Nephron (organoid): ENCODE measurements around the gene NNT.
A peak's percentile ranks its signal among the peaks of the same experiment; 100 is the strongest.
"Not testable (repeated sequence)": the region's sequence is repeated elsewhere in the genome, so short reads cannot be mapped to it uniquely, and the experiment has no call there.

Experiments used
- H3K27ac Mint-ChIP-seq, 3 experiments: 2 replicates each; pipeline ENCODE4 v1.8.0; 2020; ENCODE audit warnings: mixed read lengths in 3 of 3, mild to moderate bottlenecking in 2 of 3, moderate library complexity in 1 of 3
- H3K27me3 Mint-ChIP-seq: 2 replicates; pipeline ENCODE4 v1.8.0; 2021; ENCODE audit warnings: low read depth, mild to moderate bottlenecking, moderate library complexity, mixed read lengths
- H3K36me3 Mint-ChIP-seq: 2 replicates; pipeline ENCODE4 v1.8.0; 2020; ENCODE audit warnings: low read depth, mixed read lengths
- H3K4me1 Mint-ChIP-seq: 2 replicates; pipeline ENCODE4 v1.8.0; 2020; ENCODE audit warnings: mixed read lengths
- H3K4me3 Mint-ChIP-seq, 3 experiments: 2 replicates each; pipeline ENCODE4 v1.8.0; 2020; ENCODE audit warnings: mild to moderate bottlenecking in 3 of 3, mixed read lengths in 3 of 3, moderate library complexity in 2 of 3
- H3K9me3 Mint-ChIP-seq: 2 replicates; pipeline ENCODE4 v1.8.0; 2020; ENCODE audit warnings: mixed read lengths
- CTCF ChIP-seq, 3 experiments: fragments of 200-600 bp; sonication (generic); IDR thresholded peaks; one replicate each; pipeline ENCODE4 v1.5.0; 2021; ENCODE audit warnings: antibody characterized with exemption in 3 of 3; ENCODE audit not compliant: unreplicated experiment in 3 of 3

Gene NNT

GRCh38 chr5:43602461-43603343, at the start of gene NNT:
TSS of gene NNT (plus strand) at chr5:43603180. CDS start at chr5:43609196, 6,016 bp downstream.
- H3K36me3 Mint-ChIP-seq = peaks cover 22% of the 10 kb centered on the region
- TF ChIP-seq CTCF (IDR thresholded peaks at IDR 0.05; ENCODE audit: unreplicated experiment in 3 of 3) = no peak
- peak within 1 kb of the TSS; percentile 89 to 99 (median 93) for H3K4me3 Mint-ChIP-seq
- H3K27ac Mint-ChIP-seq = peak within 1 kb of the TSS; percentile 96 to 98 (median 97)
- H3K9me3 Mint-ChIP-seq = no peaks in the 10 kb centered on the region
- H3K4me1 Mint-ChIP-seq = peaks cover 31% of the 10 kb centered on the region
- no peaks in the 10 kb centered on the region for H3K27me3 Mint-ChIP-seq

GRCh38 chr5:43553381-43553780, 49.6 kb upstream of the NNT start:
- H3K4me1 Mint-ChIP-seq = peaks cover 10% of the 10 kb centered on the region
- no peak overlapping the region for H3K27ac Mint-ChIP-seq
- no peak for TF ChIP-seq CTCF (IDR thresholded peaks at IDR 0.05; ENCODE audit: unreplicated experiment in 3 of 3)
- H3K36me3 Mint-ChIP-seq = peaks cover 23% of the 10 kb centered on the region
- H3K27me3 Mint-ChIP-seq = no peaks in the 10 kb centered on the region
- H3K9me3 Mint-ChIP-seq = no peaks in the 10 kb centered on the region
- H3K4me3 Mint-ChIP-seq = no peak overlapping the region

GRCh38 chr5:43554497-43554896, 48.5 kb upstream of the NNT start:
- Mint-ChIP-seq H3K4me1 (peaks cover 10% of the 10 kb centered on the region), H3K4me3 (no peak overlapping the region), H3K27me3 (no peaks in the 10 kb centered on the region), H3K36me3 (peaks cover 16% of the 10 kb centered on the region), H3K27ac (no peak overlapping the region), H3K9me3 (no peaks in the 10 kb centered on the region)
- no peak for TF ChIP-seq CTCF (IDR thresholded peaks at IDR 0.05; ENCODE audit: unreplicated experiment in 3 of 3)

- H3K27me3 Mint-ChIP-seq = no peaks in the 10 kb centered on the region
- no peak overlapping the region for H3K4me3 Mint-ChIP-seq
- peaks cover 10% of the 10 kb centered on the region for H3K36me3 Mint-ChIP-seq
- H3K4me1 Mint-ChIP-seq = peaks cover 5% of the 10 kb centered on the region
- no peak for TF ChIP-seq CTCF (IDR thresholded peaks at IDR 0.05; ENCODE audit: unreplicated experiment in 3 of 3)
- peak overlapping the region in 1 of 3 experiments; percentile 100 for H3K27ac Mint-ChIP-seq
- H3K9me3 Mint-ChIP-seq = no peaks in the 10 kb centered on the region
These were observed 46.9 kb upstream of the NNT start for GRCh38 chr5:43555895-43556606.

GRCh38 chr5:43556607-43556856, 46.4 kb upstream of the NNT start:
- Mint-ChIP-seq H3K27ac (peak overlapping the region in 1 of 3 experiments; percentile 99), H3K4me3 (peak overlapping the region; percentile 89 to 95 (median 94))
- H3K36me3 Mint-ChIP-seq, H3K9me3 Mint-ChIP-seq, H3K4me1 Mint-ChIP-seq, H3K27me3 Mint-ChIP-seq: not testable (repeated sequence)

- TF ChIP-seq CTCF (IDR thresholded peaks at IDR 0.05; ENCODE audit: unreplicated experiment in 3 of 3) = peak; percentile 39 to 72 (median 61)
- Mint-ChIP-seq H3K4me3 (peak within 1 kb of the TSS; percentile 89 to 95 (median 94)), H3K27me3 (no peaks in the 10 kb centered on the region), H3K4me1 (peaks cover 12% of the 10 kb centered on the region), H3K36me3 (peaks cover 7% of the 10 kb centered on the region), H3K9me3 (no peaks in the 10 kb centered on the region), H3K27ac (peak within 1 kb of the TSS; percentile 98 to 100 (median 99))
These were observed 46.0 kb upstream of the NNT start, which contains the start of gene PAIP1 for GRCh38 chr5:43556857-43557542. TSS of gene PAIP1 (minus strand) at chr5:43557077. CDS start at chr5:43556846, 231 bp downstream.
